IMR-90 (cell line): ENCODE data around the gene CHP1. TPM values are rescaled to one million over a fixed set of nuclear protein-coding genes. Genes with fewer than 3 reads are reported as not detected.

ENCODE experiments used
- polyA plus RNA-seq, 3 experiments: library from polyadenylated mRNA; depleted of rRNA; stranded (reverse); fragments of >200 nt; gene quantifications; 2 replicates each; pipeline ENCODE4 v1.2.3, GENCODE V29; 2012; ENCODE audit warnings: low replicate concordance in 1 of 3
- total RNA-seq: library from RNA; depleted of rRNA; stranded (reverse); fragments of >200 nt; gene quantifications from 2 replicates; pipeline ENCODE4 v1.2.3, GENCODE V29; 2012; rRNA removed

The CHP1 gene
- total and polyA plus RNA-seq, 2 of the 4 experiments (the other 2 are of a cell fraction): 39.2 to 96.1 TPM

Other genes starting within 250 kb of the CHP1 start
- 13.3 and 15.6 TPM in 2 replicates for gene INO80, start 115.0 kb upstream of the CHP1 start, total RNA-seq
- gene INO80, start 115.0 kb upstream of the CHP1 start, polyA plus RNA-seq (2012; rRNA removed): 6.0 and 7.1 TPM in 2 replicates
- gene EXD1, start 511 bp upstream of the CHP1 start, total RNA-seq: not detected in 2 replicates
- not detected in 2 replicates for gene EXD1, start 511 bp upstream of the CHP1 start, polyA plus RNA-seq (2012; rRNA removed)
- 4.1 and 7.5 TPM in 2 replicates for gene OIP5, start 101.3 kb downstream of the CHP1 start, total RNA-seq
- 5.4 and 5.5 TPM in 2 replicates for gene OIP5, start 101.3 kb downstream of the CHP1 start, polyA plus RNA-seq (2012; rRNA removed)
- gene NUSAP1, start 101.6 kb downstream of the CHP1 start, total RNA-seq: 92.5 and 123 TPM in 2 replicates
- 59.2 and 61.7 TPM in 2 replicates for gene NUSAP1, start 101.6 kb downstream of the CHP1 start, polyA plus RNA-seq (2012; rRNA removed)
- 16.8 and 28.3 TPM in 2 replicates for gene NDUFAF1, start 171.2 kb downstream of the CHP1 start, total RNA-seq
- 13.4 and 14.6 TPM in 2 replicates for gene NDUFAF1, start 171.2 kb downstream of the CHP1 start, polyA plus RNA-seq (2012; rRNA removed)
- 15.1 and 17.8 TPM in 2 replicates for gene RTF1, start 185.8 kb downstream of the CHP1 start, total RNA-seq
- 21.7 and 24.3 TPM in 2 replicates for gene RTF1, start 185.8 kb downstream of the CHP1 start, polyA plus RNA-seq (2012; rRNA removed)